PC-9 (cell line): Measurements from ENCODE around the gene UBE2C. TPM values are rescaled to one million over a fixed set of nuclear protein-coding genes. Genes with fewer than 3 reads are reported as not detected.

ENCODE experiments used
- BruUV-seq: library from RNA; stranded (reverse); fragments of 400-500 nt; replicated peaks from 2 replicates; lab custom pipeline; 2021; lab: Mats Ljungman, UMichigan
- CTCF ChIA-PET: fragments of 300-600 bp; sonication (Branson Sonifier 250); formaldehyde crosslinking; loops from one replicate; lab custom pipeline; 2022; ENCODE audit warnings: antibody characterized with exemption; lab: Charles Lee
- POLR2A ChIA-PET: fragments of 300-600 bp; sonication (Branson Sonifier 250); formaldehyde crosslinking; loops from one replicate; lab custom pipeline; 2022; ENCODE audit warnings: antibody characterized with exemption; ENCODE audit not compliant: unreplicated experiment; lab: Charles Lee
- DNase-seq, 2 experiments: peaks; one replicate each; pipeline versions ENCODE4 v3.0.0 to v3.0.0-alpha.2; 2015 to 2022; ENCODE audit warnings: mixed read lengths in 1 of 2
- H2AFZ ChIP-seq: fragments of 200-600 bp; sonication (generic); 2 replicates; pipeline ENCODE4 v1.8.1; 2017; ENCODE audit warnings: antibody characterized with exemption
- H3F3A ChIP-seq: fragments of 200-600 bp; sonication (generic); 2 replicates; pipeline ENCODE4 v1.8.1; 2017; ENCODE audit warnings: antibody characterized with exemption, mild to moderate bottlenecking, low read depth; ENCODE audit not compliant: insufficient read depth
- H3K27ac ChIP-seq: fragments of 200-600 bp; sonication (generic); 2 replicates; pipeline ENCODE4 v1.6.1; 2016; ENCODE audit warnings: mixed run types
- H3K27me3 ChIP-seq: fragments of 200-600 bp; sonication (generic); 2 replicates; pipeline ENCODE4 v1.6.1; 2016; ENCODE audit warnings: low read depth, mixed run types; ENCODE audit not compliant: insufficient read depth
- H3K36me3 ChIP-seq: fragments of 200-600 bp; sonication (generic); 2 replicates; pipeline ENCODE4 v1.6.1; 2016; ENCODE audit warnings: low read depth, mixed run types
- H3K4me1 ChIP-seq: fragments of 200-600 bp; sonication (generic); replicated peaks from 2 replicates; pipeline ENCODE4 v1.6.1; 2016; ENCODE audit warnings: mixed run types; ENCODE audit not compliant: insufficient read depth
- H3K4me2 ChIP-seq: fragments of 200-600 bp; sonication (generic); 2 replicates; pipeline ENCODE4 v1.6.1; 2017; ENCODE audit warnings: mixed run types
- H3K4me3 ChIP-seq: fragments of 200-600 bp; sonication (generic); 2 replicates; pipeline ENCODE4 v1.6.1; 2016; ENCODE audit warnings: mixed run types
- H3K79me2 ChIP-seq: fragments of 200-600 bp; sonication (generic); 2 replicates; pipeline ENCODE4 v1.6.1; 2017; ENCODE audit warnings: low read depth, mixed run types
- H3K9me2 ChIP-seq: fragments of 200-600 bp; sonication (generic); 2 replicates; pipeline ENCODE4 v1.8.1; 2017; ENCODE audit warnings: mild to moderate bottlenecking; ENCODE audit not compliant: insufficient read depth
- H3K9me3 ChIP-seq: fragments of 200-600 bp; sonication (generic); 2 replicates; pipeline ENCODE4 v1.8.1; 2016; ENCODE audit warnings: low read depth; ENCODE audit not compliant: insufficient read depth
- H4K20me1 ChIP-seq: fragments of 200-600 bp; sonication (generic); 2 replicates; pipeline ENCODE4 v1.8.1; 2017; ENCODE audit not compliant: insufficient read depth
- EZH2 ChIP-seq: fragments of 200-600 bp; sonication (generic); IDR thresholded peaks from 2 replicates; pipeline ENCODE4 v1.8.0; 2017; ENCODE audit warnings: antibody characterized with exemption, low read depth
- intact Hi-C: fragments of 100-400 bp; cut with micrococcal nuclease; formaldehyde crosslinking; loops from one replicate; pipeline ENCODE4 v1.10.0; 2022; ENCODE audit not compliant: unreplicated experiment
- total RNA-seq: library from RNA; stranded (reverse); gene quantifications from 2 replicates; pipeline ENCODE4 v1.2.3, GENCODE V29; 2021
- TF ChIP-seq, protein P1 (sequence below): fragments of 200-600 bp; sonication (generic); conservative IDR thresholded peaks from 2 replicates; pipeline ENCODE4 v1.6.1; 2017; ENCODE audit warnings: mixed run types, antibody characterized with exemption, mild to moderate bottlenecking, moderate library complexity

UBE2C gene
- total RNA-seq, 1 experiment from 2014 or later, result 207 TPM

DNA sequence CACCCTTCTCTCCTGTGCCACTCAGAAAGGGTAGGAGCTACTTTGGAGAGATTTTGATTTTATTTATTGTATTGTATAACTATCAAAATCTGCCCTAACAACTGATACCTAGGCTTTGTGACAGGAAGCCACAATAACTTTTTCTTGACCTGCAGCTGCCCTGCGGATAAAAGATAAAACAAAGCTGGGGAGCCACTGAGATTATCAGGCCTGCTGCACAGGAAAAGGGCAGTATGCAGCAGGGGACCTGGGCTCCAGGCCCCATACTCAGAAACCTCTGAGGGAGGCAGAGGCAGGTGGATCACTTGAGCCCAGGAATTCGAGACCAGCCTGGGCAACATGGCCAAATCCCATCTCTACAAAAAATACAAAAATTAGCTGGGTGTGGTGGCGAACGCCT is 20.2 kb downstream of the UBE2C start:
- Histone ChIP-seq H2AFZ (peak overlapping the region; percentile 77; the same call in 1 of the 2 replicates), H3K9me3 (no peaks in the 10 kb centered on the region), H3K27ac (no peak overlapping the region), H3K4me3 (no peak overlapping the region; the same call in 1 of the 2 replicates), H3K4me1 (peaks cover 18% of the 10 kb centered on the region), H3K4me2 (peak overlapping the region; percentile 75), H4K20me1 (no peaks in the 10 kb centered on the region), H3K27me3 (no peaks in the 10 kb centered on the region), H3K79me2 (no peaks in the 10 kb centered on the region), H3F3A (peaks cover 31% of the 10 kb centered on the region), H3K36me3 (no peaks in the 10 kb centered on the region), H3K9me2 (no peaks in the 10 kb centered on the region)
- intact Hi-C loops, result no loop called here
- no peak for DNase-seq
- no peak for TF ChIP-seq EZH2
- TF ChIP-seq, protein P1, sequence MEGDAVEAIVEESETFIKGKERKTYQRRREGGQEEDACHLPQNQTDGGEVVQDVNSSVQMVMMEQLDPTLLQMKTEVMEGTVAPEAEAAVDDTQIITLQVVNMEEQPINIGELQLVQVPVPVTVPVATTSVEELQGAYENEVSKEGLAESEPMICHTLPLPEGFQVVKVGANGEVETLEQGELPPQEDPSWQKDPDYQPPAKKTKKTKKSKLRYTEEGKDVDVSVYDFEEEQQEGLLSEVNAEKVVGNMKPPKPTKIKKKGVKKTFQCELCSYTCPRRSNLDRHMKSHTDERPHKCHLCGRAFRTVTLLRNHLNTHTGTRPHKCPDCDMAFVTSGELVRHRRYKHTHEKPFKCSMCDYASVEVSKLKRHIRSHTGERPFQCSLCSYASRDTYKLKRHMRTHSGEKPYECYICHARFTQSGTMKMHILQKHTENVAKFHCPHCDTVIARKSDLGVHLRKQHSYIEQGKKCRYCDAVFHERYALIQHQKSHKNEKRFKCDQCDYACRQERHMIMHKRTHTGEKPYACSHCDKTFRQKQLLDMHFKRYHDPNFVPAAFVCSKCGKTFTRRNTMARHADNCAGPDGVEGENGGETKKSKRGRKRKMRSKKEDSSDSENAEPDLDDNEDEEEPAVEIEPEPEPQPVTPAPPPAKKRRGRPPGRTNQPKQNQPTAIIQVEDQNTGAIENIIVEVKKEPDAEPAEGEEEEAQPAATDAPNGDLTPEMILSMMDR, result no peak
- BruUV-seq, result no TSS peak
- ChIA-PET POLR2A (interaction anchor here (0.5 kb wide), 1 partner anchor 48 kb away, joined by 3 read pairs; the partner anchor contains the start of gene ZSWIM1), CTCF (interaction anchor here (0.6 kb wide), 1 partner anchor 38 kb away, joined by 3 read pairs; no protein-coding TSS in a partner anchor)

DNA sequence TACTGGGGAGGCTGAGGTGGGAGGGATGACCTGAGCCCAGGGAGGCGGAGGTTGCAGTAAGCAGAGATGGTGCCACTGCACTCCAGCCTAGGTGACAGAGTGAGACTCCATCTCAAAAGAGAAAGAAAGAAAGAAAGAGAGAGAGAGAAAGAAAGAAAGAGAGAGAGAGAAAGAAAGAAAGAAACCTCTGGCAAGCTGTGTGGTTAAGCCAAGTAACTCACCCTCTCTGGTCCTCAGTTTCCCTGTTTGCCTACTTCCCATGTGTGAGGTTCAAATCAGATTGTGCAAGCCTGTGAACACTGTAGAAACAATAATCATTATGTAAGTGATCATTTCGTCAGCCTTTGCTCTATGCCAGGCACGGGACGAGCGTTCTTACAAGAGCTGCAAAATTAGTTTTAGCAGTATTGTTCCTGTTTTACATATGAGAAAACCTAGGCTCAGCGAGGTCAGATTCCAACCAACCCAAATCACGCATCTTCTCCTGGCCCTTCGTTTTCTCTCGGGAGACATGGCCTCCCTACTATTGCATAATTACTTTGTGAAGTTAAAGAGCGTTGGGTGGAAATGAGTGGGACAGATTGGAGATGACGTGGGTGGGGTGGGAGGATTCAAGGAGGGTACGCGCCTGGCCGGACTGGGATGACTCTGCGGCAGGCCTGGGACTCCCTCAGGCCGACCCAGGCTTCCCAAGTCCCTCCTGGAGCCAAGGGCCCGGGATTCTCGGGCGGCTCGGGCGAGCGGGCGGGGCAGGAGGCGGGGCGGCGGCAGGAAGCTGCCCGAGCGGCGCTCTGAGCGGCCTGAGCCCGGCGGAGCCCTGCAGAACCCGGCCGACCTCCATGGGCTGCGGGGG is 20.8 kb downstream of the UBE2C start, which contains the start of gene SNX21:
TSS of gene SNX21 (plus strand) at position 770 of the 853 bp plus-strand sequence. CDS start 121 bp downstream, outside the sequence.
- Histone ChIP-seq H3K36me3 (no peaks in the 10 kb centered on the region), H3F3A (peaks cover 36% of the 10 kb centered on the region), H3K27ac (no peak within 1 kb of the TSS), H3K4me3 (peak within 1 kb of the TSS; percentile 62), H3K4me2 (peak within 1 kb of the TSS; percentile 75), H3K27me3 (no peaks in the 10 kb centered on the region), H4K20me1 (no peaks in the 10 kb centered on the region), H3K79me2 (no peaks in the 10 kb centered on the region), H3K9me2 (no peaks in the 10 kb centered on the region), H2AFZ (peak within 1 kb of the TSS; percentile 77), H3K9me3 (no peaks in the 10 kb centered on the region), H3K4me1 (peaks cover 18% of the 10 kb centered on the region)
- ChIA-PET POLR2A (interaction anchor here (0.5 to 0.7 kb wide), 5 partner anchors 20 to 1891 kb away, joined by 3 read pairs; partner anchors contain the start of gene ZSWIM1), CTCF (interaction anchor here (0.6 kb wide), 1 partner anchor 37 kb away, joined by 3 read pairs; no protein-coding TSS in a partner anchor)
- intact Hi-C loops, result no loop called here
- BruUV-seq, result TSS peak; percentile 55
- TF ChIP-seq, protein P1, result no peak
- no peak for TF ChIP-seq EZH2
- DNase-seq, result peak; percentile 60 to 84

DNA sequence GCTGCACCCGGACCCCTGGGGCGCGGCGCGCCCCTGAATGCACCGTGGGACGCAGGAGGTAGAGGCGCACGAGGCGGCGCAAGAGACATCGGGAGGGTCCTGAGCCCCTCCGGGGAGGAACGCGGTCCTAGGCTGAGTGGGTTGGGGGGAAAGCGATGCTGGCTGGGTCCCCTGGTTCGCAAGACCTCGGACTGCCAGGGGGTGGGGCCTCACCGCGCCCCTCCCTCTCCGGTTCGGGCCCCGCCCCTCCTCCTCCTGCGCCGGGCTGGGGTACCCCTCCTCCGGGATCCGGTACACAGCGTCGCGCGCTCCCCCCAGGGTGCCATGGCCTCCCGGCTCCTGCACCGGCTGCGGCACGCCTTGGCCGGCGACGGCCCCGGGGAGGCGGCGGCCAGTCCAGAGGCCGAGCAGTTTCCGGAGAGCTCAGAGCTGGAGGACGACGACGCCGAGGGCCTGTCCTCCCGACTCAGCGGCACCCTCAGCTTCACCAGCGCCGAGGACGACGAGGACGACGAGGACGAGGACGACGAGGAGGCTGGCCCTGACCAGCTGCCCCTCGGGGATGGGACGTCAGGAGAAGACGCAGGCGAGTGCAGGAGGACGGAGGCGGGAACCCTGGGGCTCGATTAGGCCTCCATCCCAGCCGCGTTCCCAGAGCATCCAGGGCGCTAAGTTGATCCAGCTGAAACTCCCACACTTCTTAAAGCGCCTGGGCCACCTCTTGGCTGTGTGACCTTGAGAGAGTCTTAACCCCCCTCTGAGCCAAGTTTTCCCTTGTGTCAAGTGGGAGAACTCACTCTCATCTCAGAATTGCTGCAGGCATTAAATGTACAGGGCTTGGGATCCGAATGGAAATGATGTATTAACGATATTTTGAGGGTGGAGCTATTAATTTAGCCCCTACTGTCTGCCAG is 21.7 kb downstream of the UBE2C start:
- Histone ChIP-seq H3K36me3 (no peaks in the 10 kb centered on the region), H4K20me1 (no peaks in the 10 kb centered on the region), H3K79me2 (no peaks in the 10 kb centered on the region), H3K4me2 (peak overlapping the region; percentile 75), H3F3A (peaks cover 36% of the 10 kb centered on the region), H3K4me3 (peak overlapping the region; percentile 62), H3K27me3 (no peaks in the 10 kb centered on the region), H3K4me1 (peaks cover 18% of the 10 kb centered on the region), H3K9me3 (no peaks in the 10 kb centered on the region), H3K9me2 (no peaks in the 10 kb centered on the region), H3K27ac (no peak overlapping the region), H2AFZ (peak overlapping the region; percentile 77)
- ChIA-PET POLR2A (interaction anchor here (0.6 to 0.7 kb wide), 3 partner anchors 19 to 187 kb away, joined by 3 read pairs; no protein-coding TSS in a partner anchor), CTCF (no interaction called here)
- no TSS peak for BruUV-seq
- DNase-seq, result peak; percentile 30 to 71
- intact Hi-C loops, result no loop called here
- TF ChIP-seq EZH2, result no peak
- TF ChIP-seq, protein P1, result no peak
